Measurements from ENCODE around the gene RAB9B.
"Not testable (repeated sequence)": the region's sequence is repeated elsewhere in the genome, so short reads cannot be mapped to it uniquely, and the experiment has no call there.

The RAB9B gene

DNA sequence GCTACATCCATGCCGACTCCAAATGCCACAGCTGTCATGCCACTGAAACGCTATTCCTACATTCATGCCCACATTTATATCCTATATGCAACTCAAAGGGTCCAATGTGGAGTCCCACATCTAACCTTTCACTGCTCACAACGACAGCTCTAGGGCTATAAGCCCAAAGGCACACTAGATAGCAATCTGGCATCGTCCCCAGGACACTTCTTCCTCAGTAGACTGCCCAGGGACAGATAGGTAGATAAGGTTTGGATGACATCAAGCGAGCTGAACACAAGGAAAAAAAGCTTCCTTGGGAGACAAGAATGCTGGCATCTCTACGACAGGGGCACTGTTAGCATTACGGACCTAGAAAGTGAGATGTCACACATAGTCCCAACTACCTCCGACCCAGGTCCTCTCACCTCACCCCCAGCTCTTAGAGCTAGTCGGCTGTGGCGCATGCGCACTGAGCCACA is 685 bp downstream of the RAB9B start:
- TF ChIP-seq, protein P1, sequence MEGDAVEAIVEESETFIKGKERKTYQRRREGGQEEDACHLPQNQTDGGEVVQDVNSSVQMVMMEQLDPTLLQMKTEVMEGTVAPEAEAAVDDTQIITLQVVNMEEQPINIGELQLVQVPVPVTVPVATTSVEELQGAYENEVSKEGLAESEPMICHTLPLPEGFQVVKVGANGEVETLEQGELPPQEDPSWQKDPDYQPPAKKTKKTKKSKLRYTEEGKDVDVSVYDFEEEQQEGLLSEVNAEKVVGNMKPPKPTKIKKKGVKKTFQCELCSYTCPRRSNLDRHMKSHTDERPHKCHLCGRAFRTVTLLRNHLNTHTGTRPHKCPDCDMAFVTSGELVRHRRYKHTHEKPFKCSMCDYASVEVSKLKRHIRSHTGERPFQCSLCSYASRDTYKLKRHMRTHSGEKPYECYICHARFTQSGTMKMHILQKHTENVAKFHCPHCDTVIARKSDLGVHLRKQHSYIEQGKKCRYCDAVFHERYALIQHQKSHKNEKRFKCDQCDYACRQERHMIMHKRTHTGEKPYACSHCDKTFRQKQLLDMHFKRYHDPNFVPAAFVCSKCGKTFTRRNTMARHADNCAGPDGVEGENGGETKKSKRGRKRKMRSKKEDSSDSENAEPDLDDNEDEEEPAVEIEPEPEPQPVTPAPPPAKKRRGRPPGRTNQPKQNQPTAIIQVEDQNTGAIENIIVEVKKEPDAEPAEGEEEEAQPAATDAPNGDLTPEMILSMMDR (IDR thresholded peaks at IDR 0.05; ENCODE audit: low read depth, low read length): no peak
- H3K4me3 ChIP-seq (ENCODE audit: low read depth, low read length): peak overlapping the region; percentile 53
- in situ Hi-C loops (cut with HindIII; ENCODE audit: low sequenced_read_pairs): no loop called here
- DNase-seq (ENCODE audit: low read depth, low spot score): peak; percentile 24

- TF ChIP-seq, protein P1 (IDR thresholded peaks at IDR 0.05; ENCODE audit: low read depth, low read length): no peak
- no peak for DNase-seq (ENCODE audit: low read depth, low spot score)
- in situ Hi-C loops (cut with HindIII; ENCODE audit: low sequenced_read_pairs): no loop called here
- no peak overlapping the region for H3K4me3 ChIP-seq (ENCODE audit: low read depth, low read length)
These were observed 1.2 kb downstream of the RAB9B start for GRCh38 chrX:103830848-103831247.

GRCh38 chrX:103828529-103828928 is 3.5 kb downstream of the RAB9B start:
- H3K4me3 ChIP-seq (ENCODE audit: low read depth, low read length): no peak overlapping the region
- in situ Hi-C loops (cut with HindIII; ENCODE audit: low sequenced_read_pairs): no loop called here
- TF ChIP-seq, protein P1 (IDR thresholded peaks at IDR 0.05; ENCODE audit: low read depth, low read length): no peak
- DNase-seq (ENCODE audit: low read depth, low spot score): no peak

DNA sequence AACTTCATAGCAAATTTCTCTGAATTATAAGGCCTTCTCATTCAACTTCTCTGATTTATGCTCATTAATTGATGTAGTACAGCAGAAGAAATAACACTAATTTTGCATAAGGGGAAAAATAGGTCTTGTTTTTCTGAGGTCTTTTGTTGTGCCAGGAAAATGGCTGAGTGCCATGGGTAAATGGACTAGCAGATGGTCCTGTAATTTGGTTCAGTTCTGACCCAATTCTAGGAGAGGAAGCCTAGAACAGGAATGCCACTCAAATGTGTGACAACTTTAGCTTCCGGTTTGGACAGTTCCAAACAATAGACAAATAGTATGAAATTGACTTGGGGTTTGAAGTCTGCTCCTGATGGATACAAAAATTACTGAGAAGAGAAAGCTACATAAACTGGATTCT is 6.2 kb downstream of the RAB9B start:
- in situ Hi-C loops (cut with HindIII; ENCODE audit: low sequenced_read_pairs): no loop called here
- H3K4me3 ChIP-seq (ENCODE audit: low read depth, low read length): no peak overlapping the region
- no peak for DNase-seq (ENCODE audit: low read depth, low spot score)
- TF ChIP-seq, protein P1 (IDR thresholded peaks at IDR 0.05; ENCODE audit: low read depth, low read length): no peak

DNA sequence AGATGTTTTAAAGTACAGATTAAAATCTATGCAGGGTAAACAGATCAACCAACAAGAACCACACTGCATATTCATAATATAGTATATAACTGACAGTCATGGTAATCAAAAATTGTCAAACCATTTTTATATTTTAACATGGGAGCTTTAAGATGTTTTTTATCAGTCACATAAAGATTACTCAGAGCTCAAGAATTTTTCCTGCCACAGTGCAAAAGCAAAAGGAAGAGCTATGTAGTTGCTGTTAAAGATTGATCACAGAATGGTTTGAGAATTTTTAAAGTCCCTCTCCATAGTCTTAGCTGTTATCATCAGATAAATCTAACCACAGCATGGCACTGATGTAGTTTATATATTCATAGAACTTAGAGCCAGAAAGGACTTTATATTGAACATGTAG is 8.5 kb downstream of the RAB9B start:
- DNase-seq (ENCODE audit: low read depth, low spot score): peak; percentile 13
- TF ChIP-seq, protein P1 (IDR thresholded peaks at IDR 0.05; ENCODE audit: low read depth, low read length): no peak
- in situ Hi-C loops (cut with HindIII; ENCODE audit: low sequenced_read_pairs): no loop called here
- no peak overlapping the region for H3K4me3 ChIP-seq (ENCODE audit: low read depth, low read length)

GRCh38 chrX:103820802-103821201 is 11.3 kb downstream of the RAB9B start:
- H3K4me3 ChIP-seq (ENCODE audit: low read depth, low read length); in situ Hi-C loops (cut with HindIII; ENCODE audit: low sequenced_read_pairs); DNase-seq (ENCODE audit: low read depth, low spot score): not testable (repeated sequence)

GRCh38 chrX:103818842-103819619 is 13.0 kb downstream of the RAB9B start:
- H3K4me3 ChIP-seq (ENCODE audit: low read depth, low read length): no peak overlapping the region
- no peak for DNase-seq (ENCODE audit: low read depth, low spot score)
- TF ChIP-seq, protein P1 (IDR thresholded peaks at IDR 0.05; ENCODE audit: low read depth, low read length): no peak
- in situ Hi-C loops (cut with HindIII; ENCODE audit: low sequenced_read_pairs): no loop called here

All from astrocyte of the spinal cord (primary cell).